Right cardiac atrium (tissue), 5 donors: ENCODE data around the gene TTC28. TPM values are rescaled to one million over a fixed set of nuclear protein-coding genes. Genes with fewer than 3 reads are reported as not detected.

Experiments used
- ATAC-seq, 2 donors: fragments of 200-7000 bp; cut with Tn5 transposase; one replicate each; pipeline versions ENCODE4 v1.8.0 to v1.9.1; 2020; ENCODE audit warnings: moderate library complexity in 2 of 2, mild to moderate bottlenecking in 1 of 2
- DNase-seq, 3 donors: peaks; one replicate each; pipeline ENCODE4 v3.0.0-alpha.2; 2020
- H3K27ac ChIP-seq: one replicate; pipeline ENCODE4 v1.5.1; 2013; ENCODE audit warnings: mild to moderate bottlenecking, low read length, control low read depth, moderate library complexity
- H3K27me3 ChIP-seq: one replicate; pipeline ENCODE4 v1.6.1; 2013; ENCODE audit not compliant: control insufficient read depth, insufficient read depth
- H3K4me1 ChIP-seq: one replicate; pipeline ENCODE4 v1.6.1; 2013; ENCODE audit warnings: low read length; ENCODE audit not compliant: control insufficient read depth, insufficient read depth
- H3K4me3 ChIP-seq: one replicate; pipeline ENCODE4 v1.5.1; 2013; ENCODE audit warnings: low read length, control low read depth
- H3K9me3 ChIP-seq: one replicate; pipeline ENCODE4 v1.6.1; 2013; ENCODE audit warnings: low read length; ENCODE audit not compliant: control insufficient read depth
- WGBS: extraction: QIAGEN DNeasy Blood & Tissue Kit; methylation state at CpG from one replicate; pipeline ENCODE4 v1.1.7; 2013; 5-methylcytosine and 5-hydroxymethylcytosine counted together
- intact Hi-C, 4 donors: fragments of 100-400 bp; cut with DNase I; formaldehyde crosslinking; loops; one replicate each; pipeline versions ENCODE4 v1.11.0 to v1.14.0; 2022 to 2023
- polyA plus RNA-seq: library from polyadenylated mRNA; stranded (reverse); fragments of 200-250 nt; gene quantifications from one replicate; pipeline ENCODE4 v1.2.3, GENCODE V29; 2013
- total RNA-seq, 4 donors: library from RNA; stranded (reverse); fragmentation: NEBNext Ultra II Directional; extraction: Animal tissue kit (Norgen Biotek cat#: 25700); gene quantifications; one replicate each; pipeline ENCODE4 v1.2.1, GENCODE V29; 2021
- donor health status: healthy with polysubstance abuse.
- donor health status: DM: no; HTN: yes; CAD: no.
- donor health status: DM: no; HTN: no; CAD: no.
- donor health status: DM: no; HTN: yes; CAD: no; lungs with severe emphysema.
- donor health status: DM: yes; HTN: yes; CAD: no.

TTC28 gene
- total and polyA plus RNA-seq, 5 donors = 5.7 to 21.1 (median 18.9) TPM

DNA sequence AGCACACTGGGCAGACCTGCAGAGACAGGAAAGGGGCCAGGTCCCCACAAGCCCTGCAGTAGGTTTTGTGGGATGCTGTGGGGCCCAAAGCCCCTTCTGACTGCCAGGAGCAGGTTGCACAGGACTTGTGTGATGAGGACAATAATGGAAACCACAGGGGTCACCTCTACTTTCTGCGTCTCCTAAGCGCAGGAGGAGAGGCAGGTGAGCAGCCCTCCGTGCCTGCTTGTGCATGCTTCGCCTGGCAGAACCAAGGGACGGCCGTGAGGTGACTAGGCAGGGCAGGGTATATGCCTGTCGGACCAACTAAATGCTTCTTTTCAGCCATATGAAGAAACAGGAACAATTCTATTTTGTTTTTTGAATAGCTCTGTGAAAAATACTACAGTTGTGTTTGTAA, 682.7 kb downstream of the TTC28 start:
- DNase-seq (peak in 1 of 3 donors; percentile 9), ATAC-seq (no peak)
- WGBS = 95% methylated on average over 7 of the region's 7 CpGs
- no peak overlapping the region for H3K4me3 ChIP-seq
- H3K9me3 ChIP-seq = no peaks in the 10 kb centered on the region
- no peak overlapping the region for H3K27ac ChIP-seq
- H3K4me1 ChIP-seq = no peaks in the 10 kb centered on the region
- intact Hi-C loops = no loop called here
- H3K27me3 ChIP-seq = no peaks in the 10 kb centered on the region

DNA sequence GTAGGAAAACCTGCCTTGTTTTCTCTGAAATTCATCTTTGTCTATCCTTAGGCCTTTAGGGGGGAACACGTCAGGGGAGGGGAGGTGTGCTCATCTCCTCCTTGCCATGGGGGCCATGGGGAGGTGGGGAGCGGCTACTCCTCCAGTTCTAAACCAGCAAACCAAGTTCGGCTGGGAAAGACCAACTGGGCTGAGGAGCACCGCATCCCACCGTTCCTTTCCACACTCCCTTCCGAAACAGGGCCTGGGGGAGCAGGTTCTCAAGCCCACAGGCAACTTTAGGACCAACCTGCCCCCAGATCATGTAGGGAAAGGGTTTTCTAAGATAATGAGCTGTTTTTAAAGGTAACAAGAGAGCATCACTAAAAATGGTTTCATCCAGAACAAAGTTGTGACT, 683.1 kb downstream of the TTC28 start:
- no peaks in the 10 kb centered on the region for H3K27me3 ChIP-seq
- H3K4me1 ChIP-seq = no peaks in the 10 kb centered on the region
- ATAC-seq (no peak), DNase-seq (no peak)
- no peak overlapping the region for H3K27ac ChIP-seq
- no peaks in the 10 kb centered on the region for H3K9me3 ChIP-seq
- WGBS = 93% methylated on average over 6 of the region's 6 CpGs
- intact Hi-C loops = no loop called here
- no peak overlapping the region for H3K4me3 ChIP-seq

DNA sequence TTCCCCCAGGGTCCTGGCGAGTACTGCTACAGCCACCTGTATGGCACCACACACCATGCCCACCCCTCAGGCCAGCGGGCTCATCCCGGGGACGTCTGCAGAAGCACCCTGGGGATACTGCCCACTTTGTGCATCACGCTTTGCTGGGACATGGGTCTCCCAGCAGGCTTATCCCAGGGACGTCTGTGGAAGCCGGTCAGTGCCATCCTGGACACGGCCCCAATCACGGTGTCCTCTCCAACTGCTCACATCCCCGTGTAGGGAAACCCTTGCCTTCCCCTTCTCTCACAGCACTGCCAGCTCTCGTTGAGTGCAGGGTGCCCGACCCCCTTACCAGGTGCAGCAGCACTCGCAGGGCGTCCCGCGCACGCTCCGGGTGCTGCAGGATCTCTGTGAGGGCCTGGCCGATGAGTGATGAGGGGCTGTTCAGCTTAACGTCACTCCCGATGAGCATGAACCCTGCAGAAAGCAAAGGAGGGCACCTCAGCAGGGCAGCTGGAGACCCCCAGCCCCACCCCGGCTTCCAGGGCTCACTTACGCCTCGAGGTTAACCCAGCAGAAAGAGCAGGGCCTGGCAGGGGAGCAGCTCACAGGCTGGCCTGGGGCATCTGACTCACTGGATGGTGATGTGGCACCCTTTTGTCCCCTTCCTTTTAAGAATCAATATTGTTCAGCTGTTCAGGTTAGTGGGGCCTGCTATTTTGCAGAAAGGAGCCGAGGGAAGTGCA, 683.7 kb downstream of the TTC28 start:
- intact Hi-C loops = no loop called here
- H3K4me3 ChIP-seq = no peak overlapping the region
- H3K27ac ChIP-seq = no peak overlapping the region
- no peaks in the 10 kb centered on the region for H3K9me3 ChIP-seq
- no peaks in the 10 kb centered on the region for H3K4me1 ChIP-seq
- ATAC-seq (no peak), DNase-seq (peak in 1 of 3 donors; percentile 34)
- no peaks in the 10 kb centered on the region for H3K27me3 ChIP-seq
- WGBS = 94% methylated on average over 25 of the region's 25 CpGs

DNA sequence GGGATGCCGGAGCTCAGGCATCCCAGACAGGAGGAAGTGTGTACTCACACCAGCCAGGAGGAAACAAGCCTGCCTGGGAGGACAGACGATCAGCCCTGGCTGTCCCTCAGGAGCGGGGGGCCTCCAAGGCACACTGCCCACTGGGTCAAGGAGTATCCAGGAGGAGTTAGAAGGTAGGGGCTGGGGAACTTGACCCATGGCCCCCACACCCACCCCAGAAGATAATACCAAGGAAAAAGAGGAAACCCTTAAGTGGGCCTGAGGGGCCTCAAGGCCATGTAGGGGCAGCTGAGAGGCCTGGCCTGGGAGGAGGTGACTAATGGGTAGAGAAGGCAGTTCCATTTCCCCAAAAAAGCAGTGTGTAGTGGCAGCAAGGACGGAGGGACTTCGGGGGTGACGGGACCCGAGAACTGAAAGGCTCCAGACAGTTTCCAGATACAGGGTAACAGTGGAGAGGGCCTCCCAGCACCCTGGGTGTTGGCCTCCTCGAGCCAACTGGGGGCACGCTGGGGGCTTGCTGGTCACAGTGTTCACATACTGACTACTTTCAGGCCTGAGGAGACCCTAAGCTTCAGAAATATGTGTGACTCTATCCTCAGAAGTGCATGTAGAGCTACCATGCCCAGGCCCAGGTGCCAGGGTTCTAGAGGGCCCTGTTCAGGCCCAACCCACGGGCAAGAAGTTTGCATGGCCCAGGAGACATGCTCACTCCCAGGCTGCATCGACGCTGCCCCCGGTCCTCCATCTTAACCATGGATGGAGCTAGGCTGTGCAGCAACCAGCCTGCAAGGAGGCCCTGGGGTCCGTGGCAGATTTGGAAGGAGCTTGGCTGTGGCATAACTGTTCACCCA, 684.9 kb downstream of the TTC28 start:
- H3K27ac ChIP-seq = no peak overlapping the region
- no peak overlapping the region for H3K4me3 ChIP-seq
- H3K27me3 ChIP-seq = no peaks in the 10 kb centered on the region
- ATAC-seq (no peak), DNase-seq (peak in 1 of 3 donors; percentile 34)
- no peaks in the 10 kb centered on the region for H3K9me3 ChIP-seq
- WGBS = 91% methylated on average over 14 of the region's 14 CpGs
- peaks cover 5% of the 10 kb centered on the region for H3K4me1 ChIP-seq
- intact Hi-C loops = no loop called here

DNA sequence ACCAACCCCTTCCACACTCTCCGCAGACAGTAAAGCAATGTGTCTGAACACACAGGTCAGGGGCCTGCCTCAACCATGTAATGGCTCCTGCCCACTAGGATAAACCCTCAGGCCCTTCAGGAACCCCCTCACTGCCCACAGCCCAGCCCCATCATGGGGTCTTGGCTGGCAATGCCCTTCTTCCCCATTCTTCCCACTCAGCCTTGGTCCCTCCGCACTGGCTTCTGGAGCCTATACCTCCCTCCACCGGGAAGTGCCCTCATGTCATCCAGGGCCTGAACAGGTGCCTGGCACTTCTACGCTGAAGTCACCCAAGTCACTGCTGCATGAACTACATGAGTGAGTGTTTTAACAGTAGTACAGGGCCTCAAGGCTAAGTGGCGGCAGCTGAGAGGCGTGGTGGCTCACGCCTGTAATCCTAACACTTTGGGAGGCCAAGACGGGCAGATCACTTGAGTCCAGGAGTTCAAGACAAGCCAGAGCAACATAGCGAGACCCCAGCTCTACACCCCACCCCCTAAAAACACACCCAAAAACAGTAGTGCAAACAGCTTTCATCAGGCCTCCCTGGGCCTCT, 685.8 kb downstream of the TTC28 start:
- WGBS = 96% methylated on average over 9 of the region's 9 CpGs
- intact Hi-C loops = no loop called here
- Histone ChIP-seq H3K4me3 (no peak overlapping the region), H3K9me3 (no peaks in the 10 kb centered on the region), H3K4me1 (peaks cover 5% of the 10 kb centered on the region), H3K27me3 (no peaks in the 10 kb centered on the region), H3K27ac (no peak overlapping the region)
- DNase-seq (peak in 1 of 3 donors; percentile 17), ATAC-seq (no peak)

DNA sequence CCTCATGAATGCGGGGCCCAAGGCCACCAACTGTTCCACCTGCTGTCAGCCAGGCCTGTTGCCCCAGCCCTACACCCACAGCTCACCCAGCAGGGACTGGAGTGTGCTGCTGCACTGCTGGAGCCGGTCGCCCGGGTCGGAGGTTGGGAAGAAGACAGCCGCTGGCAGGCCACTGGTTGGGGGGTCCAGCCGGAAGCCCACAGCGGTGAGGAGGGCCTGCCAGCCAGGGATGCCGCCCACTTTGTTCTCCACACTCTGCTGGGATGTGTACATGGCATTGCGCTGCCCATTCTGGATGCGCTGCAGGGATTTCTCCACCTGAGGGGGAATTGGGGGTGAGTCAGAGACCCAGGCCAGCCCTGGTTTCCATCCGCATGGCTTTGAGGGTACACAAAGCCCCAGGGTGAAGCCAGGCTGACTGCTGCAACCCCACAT, 686.4 kb downstream of the TTC28 start:
- intact Hi-C loops = no loop called here
- Histone ChIP-seq H3K4me3 (no peak overlapping the region), H3K4me1 (peaks cover 5% of the 10 kb centered on the region), H3K27ac (no peak overlapping the region), H3K27me3 (no peaks in the 10 kb centered on the region), H3K9me3 (no peaks in the 10 kb centered on the region)
- ATAC-seq (no peak), DNase-seq (peak in 1 of 3 donors; percentile 40)
- 96% methylated on average over 12 of the region's 12 CpGs for WGBS

DNA sequence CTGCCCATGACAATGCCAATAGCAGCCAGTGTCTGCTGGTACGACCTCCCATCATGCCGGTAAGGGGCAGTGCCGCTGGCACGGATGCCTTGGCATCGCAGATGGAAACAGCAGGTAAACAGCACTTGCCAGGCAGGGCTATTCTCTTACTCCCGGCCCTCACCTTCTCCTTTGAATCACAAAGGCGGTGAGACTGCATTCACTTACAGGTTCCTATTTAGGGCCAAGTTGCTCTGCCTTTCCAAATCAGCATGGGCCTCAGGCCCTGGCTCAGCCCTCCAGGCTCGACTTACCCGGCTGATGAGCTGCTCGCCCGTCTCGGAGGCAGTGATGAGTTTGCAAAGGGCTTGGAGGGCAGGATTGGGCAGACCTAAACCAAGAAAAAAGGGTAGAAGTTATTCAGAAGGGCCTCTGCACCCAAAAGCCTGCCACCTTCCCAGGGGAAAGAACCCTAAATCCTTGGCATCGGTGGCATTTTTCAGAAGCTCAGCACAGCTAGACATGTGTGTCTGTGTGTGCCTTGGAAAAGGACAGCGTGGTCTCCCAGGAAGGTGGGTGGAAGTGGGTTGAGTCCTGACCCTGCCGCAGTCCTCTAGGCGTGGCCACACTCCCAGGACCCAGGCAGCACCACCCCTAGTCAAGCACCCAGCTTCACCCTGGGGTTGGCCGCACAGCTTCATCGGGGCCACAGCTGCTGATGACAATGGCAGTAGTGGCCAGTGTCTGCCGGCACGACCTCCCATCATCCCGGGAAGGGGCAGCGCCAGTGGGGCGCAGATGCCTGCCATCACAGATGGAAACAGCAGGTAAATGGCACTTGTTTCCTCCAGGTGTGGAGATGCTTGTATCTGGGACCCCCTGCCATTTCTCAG, 687.1 kb downstream of the TTC28 start:
- no peak overlapping the region for H3K4me3 ChIP-seq
- ATAC-seq (no peak), DNase-seq (peak in 1 of 3 donors; percentile 49)
- intact Hi-C loops = no loop called here
- no peaks in the 10 kb centered on the region for H3K27me3 ChIP-seq
- no peak overlapping the region for H3K27ac ChIP-seq
- peaks cover 5% of the 10 kb centered on the region for H3K4me1 ChIP-seq
- no peaks in the 10 kb centered on the region for H3K9me3 ChIP-seq
- WGBS = 94% methylated on average over 23 of the region's 23 CpGs

DNA sequence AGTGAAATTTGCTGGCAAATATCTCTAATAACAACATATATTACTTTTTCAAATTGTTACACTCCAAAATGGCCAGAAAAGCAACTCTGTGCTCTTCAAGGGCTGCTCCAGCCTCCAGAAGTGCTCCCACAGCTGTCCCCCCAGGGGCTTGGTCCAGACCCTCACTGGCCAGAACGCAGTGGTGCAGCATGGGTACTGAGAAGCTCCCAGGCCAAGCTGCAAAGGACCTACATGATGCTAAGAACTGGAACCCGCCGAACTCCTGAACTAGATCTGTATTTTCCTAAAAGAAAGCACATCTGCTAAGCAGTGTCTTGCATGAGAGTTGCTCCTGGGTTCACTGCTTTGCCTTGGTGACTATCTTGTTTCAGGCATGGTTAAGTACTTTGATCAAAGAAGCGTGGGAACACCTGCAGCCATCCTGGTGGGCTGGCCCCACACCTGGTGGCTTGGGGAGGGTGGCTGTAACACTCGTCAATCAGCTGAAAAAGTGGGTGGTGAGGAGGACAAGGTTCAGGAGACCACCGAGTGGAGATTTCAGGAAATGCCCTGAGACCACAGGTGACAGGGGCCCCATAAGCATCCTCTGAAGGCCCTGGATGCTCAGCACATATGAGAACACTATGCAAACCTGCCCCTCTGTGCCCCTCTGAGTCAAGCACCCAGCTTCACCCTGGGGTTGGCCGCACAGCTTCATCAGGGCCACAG, 687.9 kb downstream of the TTC28 start:
- no peak overlapping the region for H3K4me3 ChIP-seq
- 89% methylated on average over 7 of the region's 7 CpGs for WGBS
- ATAC-seq = no peak
- H3K27me3 ChIP-seq = no peaks in the 10 kb centered on the region
- H3K9me3 ChIP-seq = no peaks in the 10 kb centered on the region
- intact Hi-C loops = no loop called here
- H3K27ac ChIP-seq = no peak overlapping the region
- DNase-seq = peak in 1 of 3 donors; percentile 26
- peaks cover 5% of the 10 kb centered on the region for H3K4me1 ChIP-seq

DNA sequence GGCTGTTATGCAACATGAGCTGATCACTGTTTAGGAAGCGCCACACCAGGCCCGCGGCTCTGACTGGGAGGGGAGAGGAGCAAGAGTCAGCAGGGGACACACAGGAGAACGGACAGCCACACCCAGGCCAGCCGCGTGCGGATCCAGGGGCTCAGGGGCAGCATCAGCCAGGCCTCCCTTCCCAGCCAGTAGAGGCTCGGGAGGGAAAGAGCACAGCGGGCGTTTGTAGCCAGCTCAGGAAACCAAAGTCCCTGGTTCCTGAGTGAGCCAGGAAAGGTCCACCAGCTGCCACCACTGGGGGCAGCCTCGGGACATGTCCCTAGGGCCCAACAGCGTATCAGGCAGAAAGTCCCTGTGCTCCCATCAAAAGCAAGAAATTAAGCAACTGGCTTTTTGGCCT, 688.8 kb downstream of the TTC28 start:
- ATAC-seq = peak; percentile 88 to 90
- intact Hi-C loops = no loop called here
- peaks cover 5% of the 10 kb centered on the region for H3K4me1 ChIP-seq
- WGBS = 36% methylated on average over 12 of the region's 12 CpGs
- H3K4me3 ChIP-seq = no peak overlapping the region
- peak overlapping the region; percentile 62 for H3K27ac ChIP-seq
- H3K27me3 ChIP-seq = no peaks in the 10 kb centered on the region
- DNase-seq = peak; percentile 81 to 94 (median 93)
- H3K9me3 ChIP-seq = no peaks in the 10 kb centered on the region

DNA sequence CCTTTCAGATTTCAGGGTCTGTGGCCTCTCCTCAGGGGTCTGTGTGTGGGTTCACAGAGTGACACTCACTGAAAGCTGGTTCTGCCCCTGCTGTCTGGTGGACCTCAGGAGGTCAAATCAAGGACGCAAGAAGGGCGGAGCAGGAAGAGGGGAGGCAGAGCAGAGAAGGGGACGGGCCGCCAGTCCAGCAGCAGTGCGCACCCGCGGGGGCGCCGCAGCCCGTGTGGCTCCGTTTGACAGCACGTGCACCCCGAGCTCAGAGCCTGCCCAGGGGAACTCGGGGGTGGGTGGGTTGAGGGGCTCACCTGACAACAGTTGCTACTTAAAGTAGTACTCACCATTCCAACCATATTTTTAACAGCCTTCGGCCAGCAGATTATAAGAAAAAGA, 689.2 kb downstream of the TTC28 start:
- 62% methylated on average over 15 of the region's 15 CpGs for WGBS
- ATAC-seq (peak; percentile 10 to 29), DNase-seq (peak in 2 of 3 donors; percentile 66 to 73)

More for the DNA sequence above, 689.2 kb downstream of the TTC28 start:
- H3K9me3 ChIP-seq = no peaks in the 10 kb centered on the region
- no peak overlapping the region for H3K4me3 ChIP-seq
- intact Hi-C loops = no loop called here
- H3K4me1 ChIP-seq = peaks cover 5% of the 10 kb centered on the region
- H3K27ac ChIP-seq = no peak overlapping the region
- H3K27me3 ChIP-seq = no peaks in the 10 kb centered on the region
